Heart left ventricle (tissue), 16 donors: ENCODE measurements around the gene ZNF687. TPM values are rescaled to one million over a fixed set of nuclear protein-coding genes. Genes with fewer than 3 reads are reported as not detected.

Experiments used
- ATAC-seq, 4 donors: fragments of 200-7000 bp; cut with Tn5 transposase; one replicate each; pipeline ENCODE4 v1.9.1; 2020 to 2022; ENCODE audit warnings: moderate library complexity in 4 of 4, mild to moderate bottlenecking in 3 of 4, moderate number of reproducible peaks in 1 of 4
- DNase-seq, 5 donors: peaks; one replicate each; pipeline ENCODE4 v3.0.0-alpha.2; 2020
- H3K27ac ChIP-seq, 12 donors: fragments of 200-600 bp; sonication (generic) in 4 of 12; one replicate each; pipeline versions ENCODE4 v1.5.0 to v1.8.0; 2016 to 2022; ENCODE audit warnings: mild to moderate bottlenecking in 2 of 12
- H3K27me3 ChIP-seq, 9 donors: fragments of 200-600 bp; sonication (generic) in 2 of 9; one replicate each; pipeline versions ENCODE4 v1.5.1 to v1.8.0; 2016 to 2022; ENCODE audit warnings: mild to moderate bottlenecking in 3 of 9
- H3K36me3 ChIP-seq, 9 donors: fragments of 200-600 bp; sonication (generic) in 2 of 9; one replicate each; pipeline versions ENCODE4 v1.5.0 to v1.8.0; 2018 to 2022; ENCODE audit warnings: mild to moderate bottlenecking in 2 of 9
- H3K4me1 ChIP-seq, 12 donors: fragments of 200-600 bp; sonication (generic) in 4 of 12; one replicate each; pipeline versions ENCODE4 v1.5.0 to v1.8.0; 2016 to 2022; ENCODE audit warnings: mild to moderate bottlenecking in 3 of 12
- H3K4me3 ChIP-seq, 12 donors: fragments of 200-600 bp; sonication (generic) in 4 of 12; one replicate each; pipeline versions ENCODE4 v1.5.0 to v1.8.0; 2017 to 2022; ENCODE audit warnings: mild to moderate bottlenecking in 9 of 12, moderate library complexity in 4 of 12
- H3K9me3 ChIP-seq, 12 donors: fragments of 200-600 bp; sonication (generic) in 4 of 12; one replicate each; pipeline versions ENCODE4 v1.5.0 to v1.8.0; 2016 to 2022; ENCODE audit warnings: mild to moderate bottlenecking in 1 of 12
- CTCF ChIP-seq, 12 donors: fragments of 200-600 bp; sonication (generic) in 4 of 12; IDR thresholded peaks; one replicate each; pipeline versions ENCODE4 v1.5.0 to v1.8.0; 2018 to 2022; ENCODE audit warnings: antibody characterized with exemption in 12 of 12, mild to moderate bottlenecking in 5 of 12
- POLR2A ChIP-seq, 2 donors: fragments of 450-650 bp; IDR thresholded peaks; one replicate each; pipeline ENCODE4 v1.6.1; 2017; ENCODE audit warnings: antibody characterized with exemption in 2 of 2, mild to moderate bottlenecking in 2 of 2, moderate library complexity in 2 of 2
- WGBS, 4 donors: extraction: QIAGEN DNeasy Blood & Tissue Kit in 2 of 4; methylation state at CpG; one replicate each; pipeline versions ENCODE4 v1.1.5 to v1.1.7; 2013 to 2018; 5-methylcytosine and 5-hydroxymethylcytosine counted together
- intact Hi-C, 10 donors: fragments of 100-400 bp; cut with DNase I; formaldehyde crosslinking; loops; one replicate each; pipeline versions ENCODE4 v1.11.1 to v1.14.2; 2022
- polyA plus RNA-seq, 2 donors: library from polyadenylated mRNA; stranded (reverse); fragments of 200-250 nt; gene quantifications; one replicate each; pipeline ENCODE4 v1.2.3, GENCODE V29; 2013
- total RNA-seq, 9 donors: library from RNA; depleted of rRNA in 2 of 9; stranded (reverse); fragments of >200 nt in 2 of 9; fragmentation: NEBNext Ultra II Directional in 3 of 9; extraction: Animal tissue kit (Norgen Biotek cat#: 25700) in 3 of 9; gene quantifications; one replicate each; pipeline versions ENCODE4 v1.1.0 to v1.2.4, GENCODE V29; 2016 to 2023
- donor health status: ischemic (EF 13 %, LVEDD 7.1; RV severe dilation, severe dysfunction).
- donor health status: healthy with polysubstance abuse.
- donor health status: DM: no; HTN: yes; CAD: no.
- donor health status: DM: no; HTN: no; CAD: no.
- donor health status: ischemic (EF 25% LVEDD 6.9; RV normal size, moderate dysfunction).
- donor health status: ischemic (EF 25% LVEDD 5.7; RV mildly dilated, moderate dysfunction).
- donor health status: healthy.
- donor health status: DM: yes; HTN: yes; CAD: no.
- donor health status: ischemic (EF 35%, LVEDD 5.7; RV mildly dilated, moderate dysfunction).
- donor health status: nonischemic (EF 11% LVEDD 7.7; RV severe dilation, severe dysfunction).
- donor health status: DM: yes; HTN: yes; CAD: no.
- donor health status: PGD.
- donor health status: ischemic (EF 29% LVEDD 5.4; RV normal size, mild dysfunction).
- donor health status: nonischemic (EF 23%, LVEDD 6.1; RV moderate dilation, normal function).

The ZNF687 gene
- total and polyA plus RNA-seq, 11 donors, result 6.9 to 30.3 (median 13.4) TPM

GRCh38 chr1:151292207-151293030 lies 10.3 kb downstream of the ZNF687 start:
- DNase-seq, result no peak
- WGBS, 4 donors, result 79 to 85% (median 82%) methylated on average over 9 to 13 of the region's 13 CpGs
- H3K4me3 ChIP-seq, result no peak overlapping the region
- no peak overlapping the region for H3K27ac ChIP-seq
- intact Hi-C loops, result loop anchor here in 1 of 10 donors (10.0 kb wide), 1 partner anchor 102 kb away; the partner anchor contains the start of gene PSMB4
- TF ChIP-seq CTCF (IDR thresholded peaks at IDR 0.05) (no peak), POLR2A (IDR thresholded peaks at IDR 0.05) (no peak)
- H3K9me3 ChIP-seq, result no peaks in the 10 kb centered on the region
- H3K4me1 ChIP-seq, result peaks cover 0 to 11% (median 0%) of the 10 kb centered on the region in 12 donors
- peak in 1 of 4 donors; percentile 9 for ATAC-seq
- peaks cover 0 to 100% (median 99%) of the 10 kb centered on the region in 9 donors for H3K36me3 ChIP-seq
- no peaks in the 10 kb centered on the region for H3K27me3 ChIP-seq

DNA sequence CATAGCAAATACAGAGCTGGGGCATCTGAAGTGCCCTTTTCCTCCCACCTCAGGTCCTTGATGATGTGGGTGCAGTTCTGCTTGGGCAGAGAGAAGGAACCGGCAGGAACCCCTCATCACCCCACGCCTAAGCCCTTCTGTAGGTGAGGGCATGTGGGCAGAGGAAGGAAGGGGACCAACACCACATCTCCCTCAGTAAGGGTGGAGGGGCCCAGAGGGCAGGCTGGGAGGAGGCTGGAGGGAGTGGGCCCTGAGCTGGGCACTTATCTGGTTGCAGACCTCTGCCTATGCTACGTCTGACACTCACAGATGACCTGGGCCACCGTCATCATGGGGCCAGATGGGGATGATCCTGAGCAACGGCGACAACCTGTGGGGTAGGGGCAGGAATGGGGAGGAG lies 11.0 kb downstream of the ZNF687 start:
- intact Hi-C loops, result loop anchor here in 1 of 10 donors (10.0 kb wide), 1 partner anchor 102 kb away; the partner anchor contains the start of gene PSMB4
- DNase-seq (no peak), ATAC-seq (peak in 1 of 4 donors; percentile 7)
- Histone ChIP-seq H3K4me3 (no peak overlapping the region), H3K9me3 (no peaks in the 10 kb centered on the region), H3K4me1 (peaks cover 0 to 11% (median 0%) of the 10 kb centered on the region in 12 donors), H3K27ac (no peak overlapping the region), H3K27me3 (no peaks in the 10 kb centered on the region), H3K36me3 (peaks cover 0 to 100% (median 99%) of the 10 kb centered on the region in 9 donors)
- TF ChIP-seq POLR2A (IDR thresholded peaks at IDR 0.05), result no peak
- TF ChIP-seq CTCF (IDR thresholded peaks at IDR 0.05), result no peak
- 77 to 88% (median 82%) methylated on average over 6 of the region's 6 CpGs for WGBS, 4 donors

DNA sequence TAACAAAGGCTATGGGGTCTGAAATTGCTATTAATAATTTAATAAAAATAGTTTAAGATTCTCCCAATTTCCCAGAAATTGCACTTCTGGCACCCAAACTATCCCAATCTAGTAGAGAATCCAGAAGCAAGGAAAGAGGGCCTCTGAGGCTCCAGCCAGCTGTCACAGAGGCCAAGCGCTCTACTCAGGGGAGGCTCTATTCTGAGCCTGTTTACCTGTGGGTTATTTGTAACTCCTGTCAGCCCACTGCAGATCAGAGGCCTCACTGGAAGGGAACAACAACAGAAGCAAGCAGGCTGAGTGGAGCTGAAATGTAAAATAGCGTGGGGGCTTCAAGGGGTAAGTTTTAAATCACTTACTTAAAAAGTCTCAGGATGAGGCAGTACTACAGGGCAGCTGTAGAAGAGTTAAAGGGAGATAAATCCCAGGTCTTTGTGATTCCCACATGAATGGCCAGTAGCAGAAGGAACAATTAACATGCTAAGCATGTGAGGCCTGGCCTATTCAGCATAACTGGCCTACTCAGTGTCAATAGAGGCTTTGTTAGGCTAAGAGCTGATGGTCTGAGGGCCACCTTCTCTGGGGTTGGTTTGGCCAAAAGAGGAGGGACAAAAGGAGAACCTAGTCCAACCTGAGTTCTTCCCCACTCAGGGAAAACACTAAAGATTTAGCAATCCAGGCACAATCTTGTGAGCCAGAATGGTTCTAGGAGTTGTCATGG lies 12.8 kb downstream of the ZNF687 start:
- no peak for ATAC-seq
- no peaks in the 10 kb centered on the region for H3K4me1 ChIP-seq
- no peak for DNase-seq
- 90 to 94% (median 92%) methylated on average over 2 of the region's 2 CpGs for WGBS, 4 donors
- peaks cover 3 to 100% (median 98%) of the 10 kb centered on the region in 9 donors for H3K36me3 ChIP-seq
- intact Hi-C loops, result loop anchor here in 1 of 10 donors (10.0 kb wide), 1 partner anchor 100 kb away; the partner anchor contains the start of gene PSMB4
- H3K27me3 ChIP-seq, result no peaks in the 10 kb centered on the region
- no peaks in the 10 kb centered on the region for H3K9me3 ChIP-seq
- TF ChIP-seq CTCF (IDR thresholded peaks at IDR 0.05) (no peak), POLR2A (IDR thresholded peaks at IDR 0.05) (no peak)
- no peak overlapping the region for H3K4me3 ChIP-seq
- H3K27ac ChIP-seq, result no peak overlapping the region
